Activated CD4-positive, alpha-beta memory T cell treated with anti-CD3 and anti-CD28 coated beads, Interleukin-2, amount 10 ng/mL, durations not matched to agents 7 days and 5 days (primary cell): ENCODE data around the gene CHEK2. TPM values are rescaled to one million over a fixed set of nuclear protein-coding genes. Genes with fewer than 3 reads are reported as not detected.
A peak's percentile ranks its signal among the peaks of the same experiment; 100 is the strongest.
"Not testable (repeated sequence)": the region's sequence is repeated elsewhere in the genome, so short reads cannot be mapped to it uniquely, and the experiment has no call there.

Experiments
- CTCF ChIA-PET: fragments of 350-600 bp; sonication (Branson Sonifier 250); formaldehyde crosslinking; loops from one replicate; lab custom pipeline; 2021; ENCODE audit warnings: antibody characterized with exemption, inconsistent platforms; lab: Charles Lee
- POLR2A ChIA-PET: fragments of 350-600 bp; sonication (Branson Sonifier 250); formaldehyde crosslinking; loops from one replicate; lab custom pipeline; 2021; ENCODE audit warnings: antibody characterized with exemption; lab: Charles Lee
- DNase-seq: peaks from one replicate; pipeline ENCODE4 v3.0.0-alpha.2; 2020
- H3K27ac Mint-ChIP-seq: one replicate; pipeline ENCODE4 v1.8.0; 2021; ENCODE audit warnings: mild to moderate bottlenecking, mixed read lengths
- H3K27me3 Mint-ChIP-seq: one replicate; pipeline ENCODE4 v1.8.0; 2021; ENCODE audit warnings: mixed read lengths
- H3K36me3 Mint-ChIP-seq: one replicate; pipeline ENCODE4 v1.8.0; 2021; ENCODE audit warnings: low read depth, mixed read lengths
- H3K4me1 Mint-ChIP-seq: one replicate; pipeline ENCODE4 v1.8.0; 2021; ENCODE audit warnings: mixed read lengths
- H3K4me3 Mint-ChIP-seq: one replicate; pipeline ENCODE4 v1.8.0; 2021; ENCODE audit warnings: mild to moderate bottlenecking, mixed read lengths
- H3K9me3 Mint-ChIP-seq: one replicate; pipeline ENCODE4 v1.8.0; 2021; ENCODE audit warnings: mixed read lengths
- total RNA-seq, 2 experiments: library from RNA; stranded (reverse); gene quantifications; one replicate each; pipeline ENCODE4 v1.2.3, GENCODE V29; 2021

Gene CHEK2
- total RNA-seq, 2 experiments from 2014 or later = 38.7 to 39.8 TPM

- ChIA-PET POLR2A (no interaction called here), CTCF (interaction anchor here (0.9 kb wide), 1 partner anchor 30 kb away, joined by 3 read pairs; no protein-coding TSS in a partner anchor)
- Mint-ChIP-seq H3K27ac (no peak overlapping the region), H3K4me3 (no peak overlapping the region), H3K9me3 (no peaks in the 10 kb centered on the region), H3K27me3 (no peaks in the 10 kb centered on the region), H3K36me3 (peaks cover 57% of the 10 kb centered on the region), H3K4me1 (peaks cover 24% of the 10 kb centered on the region)
- DNase-seq = no peak
Measured at GRCh38 chr22:28710576-28711191, 30.9 kb downstream of the CHEK2 start.

DNA sequence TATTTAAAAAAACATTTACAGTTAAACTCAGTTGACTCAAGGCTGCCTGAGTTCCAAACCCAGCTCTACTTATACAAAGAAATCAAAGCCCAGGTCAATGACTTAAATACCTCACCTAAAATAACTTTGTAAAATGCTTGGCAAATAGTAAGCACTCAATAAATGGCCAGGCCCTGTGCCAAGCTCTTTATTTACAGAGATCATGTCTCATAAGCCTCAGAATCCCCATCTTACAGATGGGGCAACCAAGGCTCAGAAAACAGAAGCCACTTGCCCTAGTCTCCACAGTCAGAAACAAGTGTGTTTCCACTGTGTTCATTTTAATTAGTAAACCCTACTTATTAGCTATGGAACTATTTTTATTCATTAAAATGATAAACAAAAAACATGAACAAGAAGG, 31.5 kb downstream of the CHEK2 start:
- Mint-ChIP-seq H3K9me3 (no peaks in the 10 kb centered on the region), H3K4me1 (peaks cover 24% of the 10 kb centered on the region), H3K27me3 (no peaks in the 10 kb centered on the region), H3K4me3 (no peak overlapping the region), H3K27ac (no peak overlapping the region), H3K36me3 (peaks cover 56% of the 10 kb centered on the region)
- ChIA-PET POLR2A (no interaction called here), CTCF (interaction anchor here (0.6 to 0.9 kb wide), 2 partner anchors 31 to 166 kb away, joined by 3 read pairs; no protein-coding TSS in a partner anchor)
- DNase-seq = no peak

DNA sequence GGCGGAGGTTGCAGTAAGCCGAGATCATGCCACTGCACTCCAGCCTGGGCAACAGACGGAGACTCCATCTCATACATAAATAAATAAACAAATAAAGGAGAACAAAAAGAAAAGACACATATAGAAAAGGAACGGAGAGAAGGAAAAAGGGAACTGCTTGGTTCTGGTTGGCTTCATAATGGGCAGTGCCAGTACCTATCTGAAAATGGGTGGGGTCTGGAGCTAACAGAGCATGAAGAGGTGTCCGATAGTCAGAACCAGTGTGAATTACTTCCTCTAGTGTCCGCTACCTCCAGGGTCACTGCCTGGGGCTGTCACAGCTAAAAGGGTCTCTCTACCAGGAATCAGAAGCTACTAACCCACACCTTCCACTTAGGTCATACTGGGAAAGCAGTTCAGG, 34.8 kb downstream of the CHEK2 start:
- H3K4me1 Mint-ChIP-seq = peaks cover 5% of the 10 kb centered on the region
- peaks cover 45% of the 10 kb centered on the region for H3K36me3 Mint-ChIP-seq
- DNase-seq = no peak
- CTCF ChIA-PET = no interaction called here
- H3K27me3 Mint-ChIP-seq = no peaks in the 10 kb centered on the region
- H3K9me3 Mint-ChIP-seq = no peaks in the 10 kb centered on the region
- POLR2A ChIA-PET = interaction anchor here (0.6 kb wide), 1 partner anchor 520 kb away, joined by 3 read pairs; no protein-coding TSS in a partner anchor
- H3K27ac Mint-ChIP-seq = no peak overlapping the region
- H3K4me3 Mint-ChIP-seq = no peak overlapping the region

- Mint-ChIP-seq H3K36me3 (peaks cover 29% of the 10 kb centered on the region), H3K4me1 (no peaks in the 10 kb centered on the region), H3K4me3 (no peak overlapping the region), H3K27me3 (no peaks in the 10 kb centered on the region), H3K9me3 (no peaks in the 10 kb centered on the region), H3K27ac (no peak overlapping the region)
- ChIA-PET POLR2A (no interaction called here), CTCF (no interaction called here)
- DNase-seq = no peak
Measured at GRCh38 chr22:28703436-28703835, 38.2 kb downstream of the CHEK2 start.

DNA sequence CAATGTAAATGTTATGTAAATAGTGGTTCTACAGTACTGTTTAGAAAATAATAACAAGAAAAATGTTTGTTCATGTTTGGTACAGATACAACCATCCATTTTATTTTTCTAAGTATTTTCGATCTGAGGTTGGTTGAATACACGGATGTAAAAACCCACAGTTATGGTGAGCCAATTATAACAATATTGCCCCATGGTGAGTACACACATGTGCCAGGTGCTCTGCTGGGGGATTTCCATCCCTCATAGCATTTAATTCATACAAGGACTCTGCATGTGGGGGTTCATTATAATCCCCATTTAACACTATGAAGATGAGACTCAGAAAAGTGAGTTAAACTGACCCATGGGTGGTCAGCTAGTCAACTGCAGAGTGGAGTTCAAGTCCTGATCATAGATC, 38.7 kb downstream of the CHEK2 start:
- peaks cover 26% of the 10 kb centered on the region for H3K36me3 Mint-ChIP-seq
- ChIA-PET POLR2A (no interaction called here), CTCF (no interaction called here)
- no peaks in the 10 kb centered on the region for H3K27me3 Mint-ChIP-seq
- no peaks in the 10 kb centered on the region for H3K4me1 Mint-ChIP-seq
- no peaks in the 10 kb centered on the region for H3K9me3 Mint-ChIP-seq
- no peak overlapping the region for H3K4me3 Mint-ChIP-seq
- H3K27ac Mint-ChIP-seq = no peak overlapping the region
- DNase-seq = no peak

DNA sequence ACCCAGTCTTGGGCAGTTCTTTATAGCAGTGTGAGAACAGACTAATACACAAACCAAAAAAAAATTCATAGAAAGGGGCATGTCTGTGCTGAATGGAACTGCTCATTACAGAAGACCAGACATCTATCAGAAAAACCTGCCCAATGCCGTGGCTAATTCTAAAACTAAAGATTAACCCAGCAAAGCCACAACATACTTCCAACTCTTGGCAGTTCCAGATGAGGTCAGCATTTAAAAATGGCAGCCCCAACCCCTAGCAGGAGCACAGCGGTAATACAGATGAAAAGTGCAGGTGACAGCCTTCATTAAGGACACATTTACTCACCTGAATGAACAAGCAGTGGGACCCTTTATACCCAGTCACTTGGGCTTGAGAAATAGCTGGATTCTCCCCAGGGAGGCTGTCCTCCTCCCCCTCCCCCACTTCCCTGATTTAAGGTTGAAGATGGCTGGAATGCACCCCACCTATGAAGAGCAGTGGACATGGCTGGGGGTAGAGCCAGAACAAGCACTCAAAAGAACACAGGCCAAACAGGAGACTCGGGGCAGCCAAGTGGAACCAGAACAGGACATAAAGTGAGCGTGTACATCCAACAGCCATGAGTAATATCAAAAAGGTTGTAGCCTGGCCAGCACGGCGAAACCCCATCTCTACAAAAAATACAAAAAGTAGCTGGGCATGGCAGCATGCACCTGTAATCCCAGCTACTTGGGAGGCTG, 48.4 kb downstream of the CHEK2 start:
- H3K4me1 Mint-ChIP-seq, H3K27me3 Mint-ChIP-seq, CTCF ChIA-PET, H3K4me3 Mint-ChIP-seq, H3K27ac Mint-ChIP-seq, POLR2A ChIA-PET, DNase-seq, H3K9me3 Mint-ChIP-seq: not testable (repeated sequence)
- H3K36me3 Mint-ChIP-seq = peaks cover 48% of the 10 kb centered on the region

DNA sequence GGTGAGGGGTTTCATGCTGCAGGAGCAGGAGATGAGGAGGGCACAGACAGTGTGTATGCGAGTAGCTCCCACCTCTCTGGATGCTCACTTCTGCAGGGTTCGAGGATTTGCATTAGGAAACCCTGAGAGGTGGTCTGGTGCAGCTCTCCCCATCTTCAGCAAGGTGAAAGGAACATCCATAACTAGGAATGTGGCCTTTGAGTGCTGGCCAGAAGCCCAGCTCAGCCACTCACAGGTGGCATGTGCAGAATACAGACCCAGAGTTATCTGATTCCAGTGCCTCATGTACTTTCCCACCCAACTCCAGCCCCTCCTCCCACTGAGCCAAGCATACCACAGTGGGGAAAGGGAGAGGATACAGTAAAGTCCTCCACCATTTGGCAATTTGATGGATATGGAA, 51.8 kb downstream of the CHEK2 start:
- peaks cover 54% of the 10 kb centered on the region for H3K36me3 Mint-ChIP-seq
- H3K4me3 Mint-ChIP-seq, DNase-seq, H3K27ac Mint-ChIP-seq, POLR2A ChIA-PET, H3K4me1 Mint-ChIP-seq, H3K9me3 Mint-ChIP-seq, H3K27me3 Mint-ChIP-seq: not testable (repeated sequence)
- CTCF ChIA-PET = interaction anchor here (0.8 kb wide), 1 partner anchor 96 kb away, joined by 3 read pairs; no protein-coding TSS in a partner anchor

- H3K27me3 Mint-ChIP-seq = peaks cover 42% of the 10 kb centered on the region
- DNase-seq, CTCF ChIA-PET, H3K4me3 Mint-ChIP-seq, H3K9me3 Mint-ChIP-seq, H3K27ac Mint-ChIP-seq, H3K4me1 Mint-ChIP-seq: not testable (repeated sequence)
- POLR2A ChIA-PET = interaction anchor here (0.7 kb wide), 1 partner anchor 358 kb away, joined by 3 read pairs; no protein-coding TSS in a partner anchor
- H3K36me3 Mint-ChIP-seq = peaks cover 18% of the 10 kb centered on the region
Measured at GRCh38 chr22:28682966-28683365, 58.7 kb downstream of the CHEK2 start.

GRCh38 chr22:28680813-28681490, 60.7 kb downstream of the CHEK2 start:
- H3K27me3 Mint-ChIP-seq = peaks cover 53% of the 10 kb centered on the region
- DNase-seq, POLR2A ChIA-PET, H3K36me3 Mint-ChIP-seq, H3K27ac Mint-ChIP-seq, H3K4me3 Mint-ChIP-seq, H3K9me3 Mint-ChIP-seq, H3K4me1 Mint-ChIP-seq: not testable (repeated sequence)
- CTCF ChIA-PET = interaction anchor here (1.2 kb wide), 1 partner anchor 91 kb away, joined by 3 read pairs; the partner anchor contains the start of gene CCDC117

- H3K27ac Mint-ChIP-seq, CTCF ChIA-PET, H3K36me3 Mint-ChIP-seq, DNase-seq, H3K9me3 Mint-ChIP-seq, POLR2A ChIA-PET: not testable (repeated sequence)
- Mint-ChIP-seq H3K4me1 (peaks cover 15% of the 10 kb centered on the region), H3K4me3 (peak within 1 kb of the TSS; percentile 69), H3K27me3 (peaks cover 63% of the 10 kb centered on the region)
Measured at GRCh38 chr22:28679611-28680287, 61.9 kb downstream of the CHEK2 start, which contains the start of gene TTC28. Gene TTC28, minus strand, starts transcription at chr22:28679840. Its CDS starts 117 bp downstream, at chr22:28679723.

DNA sequence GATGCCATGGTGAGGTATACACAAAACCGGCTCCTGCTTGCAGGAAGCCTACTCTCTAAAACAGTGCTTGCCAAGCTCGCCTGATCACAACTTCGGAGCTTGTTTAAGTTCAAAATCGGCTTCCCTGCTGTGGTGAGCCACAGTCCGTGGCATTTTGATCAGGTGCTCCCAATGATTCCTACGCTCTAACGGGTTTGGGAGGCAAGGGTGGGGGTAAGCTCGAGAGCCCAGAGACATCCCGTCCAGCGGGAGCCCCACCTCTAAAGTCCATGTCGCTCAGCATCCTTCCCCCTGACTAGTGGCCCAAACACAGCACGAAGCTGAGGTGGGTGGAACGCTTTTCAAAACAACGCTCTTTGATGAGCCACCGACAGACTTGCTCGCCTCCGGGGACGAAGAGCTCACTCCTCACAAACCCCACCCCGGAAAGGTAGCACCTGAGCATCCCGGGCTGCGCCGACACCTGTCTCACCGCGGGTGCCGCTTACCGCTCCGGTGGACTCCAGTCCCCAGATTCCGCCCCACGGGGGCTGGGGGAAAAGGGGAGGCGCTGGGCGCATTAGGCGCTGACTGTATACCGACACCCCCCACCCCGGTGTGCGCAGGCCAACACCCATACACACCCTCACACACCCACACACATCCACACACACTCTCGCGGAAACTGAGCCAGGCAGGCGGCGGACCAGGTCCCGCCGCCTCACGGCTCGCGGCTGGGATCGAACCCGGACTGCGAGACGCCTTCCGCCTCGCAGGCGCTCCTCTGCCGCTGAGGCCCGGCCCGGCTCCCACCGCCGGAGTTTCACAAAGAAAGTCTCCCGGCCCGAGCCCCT, 62.6 kb downstream of the CHEK2 start:
- H3K27ac Mint-ChIP-seq, H3K9me3 Mint-ChIP-seq, POLR2A ChIA-PET, CTCF ChIA-PET, DNase-seq, H3K36me3 Mint-ChIP-seq: not testable (repeated sequence)
- peak overlapping the region; percentile 44 for H3K4me3 Mint-ChIP-seq
- H3K4me1 Mint-ChIP-seq = peaks cover 21% of the 10 kb centered on the region
- H3K27me3 Mint-ChIP-seq = peaks cover 68% of the 10 kb centered on the region

DNA sequence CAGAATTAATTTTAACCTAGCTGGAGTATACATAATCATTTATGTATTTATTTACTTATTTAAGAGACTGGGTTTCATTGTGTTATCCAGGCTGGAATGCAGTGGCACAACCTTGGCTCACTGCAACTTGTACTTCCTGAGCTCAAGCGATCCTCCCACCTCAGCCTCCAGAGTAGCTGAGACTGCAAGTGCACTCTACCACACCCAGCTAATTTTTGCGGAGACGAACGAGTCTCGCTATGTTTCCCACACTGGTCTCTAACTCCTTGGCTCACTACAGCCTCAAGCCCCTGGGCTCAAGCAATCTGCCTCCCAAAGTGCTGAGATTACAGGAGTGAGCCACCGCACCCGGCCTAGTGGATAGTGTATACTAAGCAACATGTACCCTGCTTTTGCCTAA, 63.5 kb downstream of the CHEK2 start:
- H3K27ac Mint-ChIP-seq, H3K36me3 Mint-ChIP-seq, DNase-seq, H3K4me3 Mint-ChIP-seq, CTCF ChIA-PET, POLR2A ChIA-PET, H3K9me3 Mint-ChIP-seq: not testable (repeated sequence)
- peaks cover 71% of the 10 kb centered on the region for H3K27me3 Mint-ChIP-seq
- peaks cover 29% of the 10 kb centered on the region for H3K4me1 Mint-ChIP-seq
